Thyroid gland (tissue), 4 donors: ENCODE measurements around the gene CUL3.

Source experiments
- POLR2A ChIP-seq, 2 donors: fragments of 450-650 bp; IDR thresholded peaks; one replicate each; pipeline ENCODE4 v1.6.1; 2017; ENCODE audit warnings: antibody characterized with exemption in 2 of 2, mild to moderate bottlenecking in 2 of 2, moderate library complexity in 1 of 2
- TF ChIP-seq, protein P1 (sequence below), 6 experiments: fragments of 200-600 bp in 3 of 6; fragments of 450-650 bp in 3 of 6; sonication (generic) in 3 of 6; IDR thresholded peaks; one replicate each; pipeline ENCODE4 v1.5.1; 2016 to 2019; ENCODE audit warnings: antibody characterized with exemption in 6 of 6, mild to moderate bottlenecking in 2 of 6, inconsistent platforms in 1 of 6, moderate library complexity in 1 of 6

DNA sequence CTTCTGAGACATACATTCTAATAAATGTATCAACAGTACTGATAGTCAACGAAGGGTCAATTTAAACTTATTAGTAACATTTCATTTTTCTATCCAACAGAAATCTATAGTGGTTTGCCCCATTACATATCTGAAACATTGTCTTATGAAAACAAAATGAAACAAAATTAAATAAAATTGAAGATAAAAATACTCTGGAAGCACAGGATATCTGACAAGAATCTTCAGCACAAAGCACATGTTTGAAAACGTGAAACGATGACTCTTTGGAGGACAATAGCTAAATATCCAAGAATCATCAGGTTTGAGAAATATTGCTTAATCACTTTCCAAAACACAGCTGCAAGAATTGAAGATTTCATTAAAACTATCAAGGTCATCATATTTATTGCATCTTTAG, 112.3 kb downstream of the CUL3 start:
- TF ChIP-seq, protein P1, sequence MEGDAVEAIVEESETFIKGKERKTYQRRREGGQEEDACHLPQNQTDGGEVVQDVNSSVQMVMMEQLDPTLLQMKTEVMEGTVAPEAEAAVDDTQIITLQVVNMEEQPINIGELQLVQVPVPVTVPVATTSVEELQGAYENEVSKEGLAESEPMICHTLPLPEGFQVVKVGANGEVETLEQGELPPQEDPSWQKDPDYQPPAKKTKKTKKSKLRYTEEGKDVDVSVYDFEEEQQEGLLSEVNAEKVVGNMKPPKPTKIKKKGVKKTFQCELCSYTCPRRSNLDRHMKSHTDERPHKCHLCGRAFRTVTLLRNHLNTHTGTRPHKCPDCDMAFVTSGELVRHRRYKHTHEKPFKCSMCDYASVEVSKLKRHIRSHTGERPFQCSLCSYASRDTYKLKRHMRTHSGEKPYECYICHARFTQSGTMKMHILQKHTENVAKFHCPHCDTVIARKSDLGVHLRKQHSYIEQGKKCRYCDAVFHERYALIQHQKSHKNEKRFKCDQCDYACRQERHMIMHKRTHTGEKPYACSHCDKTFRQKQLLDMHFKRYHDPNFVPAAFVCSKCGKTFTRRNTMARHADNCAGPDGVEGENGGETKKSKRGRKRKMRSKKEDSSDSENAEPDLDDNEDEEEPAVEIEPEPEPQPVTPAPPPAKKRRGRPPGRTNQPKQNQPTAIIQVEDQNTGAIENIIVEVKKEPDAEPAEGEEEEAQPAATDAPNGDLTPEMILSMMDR (IDR thresholded peaks at IDR 0.05) = no peak
- TF ChIP-seq POLR2A (IDR thresholded peaks at IDR 0.05) = no peak
